HCT116 (cell line): ENCODE measurements around the gene DDX56. TPM values are rescaled to one million over a fixed set of nuclear protein-coding genes. Genes with fewer than 3 reads are reported as not detected.

Experiments
- CBX3 ChIP-seq: IDR thresholded peaks from 2 replicates; pipeline ENCODE4 v1.6.1; 2012; ENCODE audit warnings: low read depth
- ELF1 ChIP-seq: IDR thresholded peaks from 2 replicates; pipeline ENCODE4 v1.6.1; 2012; ENCODE audit warnings: low read depth, borderline replicate concordance
- EZH2phosphoT487 ChIP-seq: fragments of 200-600 bp; IDR thresholded peaks from 2 replicates; pipeline ENCODE4 v1.6.1; 2018; ENCODE audit warnings: antibody characterized with exemption, borderline replicate concordance
- FOSL1 ChIP-seq: IDR thresholded peaks from 2 replicates; pipeline ENCODE4 v1.6.1; 2012; ENCODE audit warnings: low read depth
- JUND ChIP-seq: IDR thresholded peaks from 2 replicates; pipeline ENCODE4 v1.6.1; 2012
- POLR2AphosphoS5 ChIP-seq: IDR thresholded peaks from 2 replicates; pipeline ENCODE4 v1.6.1; 2011; ENCODE audit warnings: mild to moderate bottlenecking, low read depth, low read length, moderate library complexity
- RAD21 ChIP-seq: IDR thresholded peaks from 2 replicates; pipeline ENCODE4 v1.6.1; 2012; ENCODE audit warnings: low read depth, mild to moderate bottlenecking
- SRF ChIP-seq: IDR thresholded peaks from 2 replicates; pipeline ENCODE4 v1.6.1; 2012; ENCODE audit warnings: low read depth
- YY1 ChIP-seq: IDR thresholded peaks from 2 replicates; pipeline ENCODE4 v1.6.1; 2011; ENCODE audit warnings: low read length, low read depth, moderate library complexity, mild to moderate bottlenecking; ENCODE audit not compliant: insufficient replicate concordance; ENCODE audit errors: extremely low read depth
- ZNF274 ChIP-seq: fragments of 200-500 bp; sonication (Bioruptor generic); IDR thresholded peaks from 2 replicates; pipeline ENCODE4 v1.6.1; 2014; ENCODE audit warnings: mild to moderate bottlenecking, low read depth, low read length, inconsistent platforms
- total RNA-seq: library from RNA; stranded (reverse); gene quantifications from one replicate; pipeline ENCODE4 v1.2.1, GENCODE V29; 2021; ENCODE audit not compliant: unreplicated experiment
- TF ChIP-seq, protein P1 (sequence below): IDR thresholded peaks from 2 replicates; pipeline ENCODE4 v1.6.1; 2012; ENCODE audit warnings: low read depth
- TF ChIP-seq, protein P2 (sequence below): IDR thresholded peaks from 2 replicates; pipeline ENCODE4 v1.6.1; 2011; ENCODE audit warnings: mild to moderate bottlenecking, low read length, moderate library complexity; ENCODE audit not compliant: insufficient replicate concordance; ENCODE audit errors: extremely low read depth

DDX56 gene
- total RNA-seq, 1 experiment from 2014 or later: 119 TPM

- TF ChIP-seq, protein P1, sequence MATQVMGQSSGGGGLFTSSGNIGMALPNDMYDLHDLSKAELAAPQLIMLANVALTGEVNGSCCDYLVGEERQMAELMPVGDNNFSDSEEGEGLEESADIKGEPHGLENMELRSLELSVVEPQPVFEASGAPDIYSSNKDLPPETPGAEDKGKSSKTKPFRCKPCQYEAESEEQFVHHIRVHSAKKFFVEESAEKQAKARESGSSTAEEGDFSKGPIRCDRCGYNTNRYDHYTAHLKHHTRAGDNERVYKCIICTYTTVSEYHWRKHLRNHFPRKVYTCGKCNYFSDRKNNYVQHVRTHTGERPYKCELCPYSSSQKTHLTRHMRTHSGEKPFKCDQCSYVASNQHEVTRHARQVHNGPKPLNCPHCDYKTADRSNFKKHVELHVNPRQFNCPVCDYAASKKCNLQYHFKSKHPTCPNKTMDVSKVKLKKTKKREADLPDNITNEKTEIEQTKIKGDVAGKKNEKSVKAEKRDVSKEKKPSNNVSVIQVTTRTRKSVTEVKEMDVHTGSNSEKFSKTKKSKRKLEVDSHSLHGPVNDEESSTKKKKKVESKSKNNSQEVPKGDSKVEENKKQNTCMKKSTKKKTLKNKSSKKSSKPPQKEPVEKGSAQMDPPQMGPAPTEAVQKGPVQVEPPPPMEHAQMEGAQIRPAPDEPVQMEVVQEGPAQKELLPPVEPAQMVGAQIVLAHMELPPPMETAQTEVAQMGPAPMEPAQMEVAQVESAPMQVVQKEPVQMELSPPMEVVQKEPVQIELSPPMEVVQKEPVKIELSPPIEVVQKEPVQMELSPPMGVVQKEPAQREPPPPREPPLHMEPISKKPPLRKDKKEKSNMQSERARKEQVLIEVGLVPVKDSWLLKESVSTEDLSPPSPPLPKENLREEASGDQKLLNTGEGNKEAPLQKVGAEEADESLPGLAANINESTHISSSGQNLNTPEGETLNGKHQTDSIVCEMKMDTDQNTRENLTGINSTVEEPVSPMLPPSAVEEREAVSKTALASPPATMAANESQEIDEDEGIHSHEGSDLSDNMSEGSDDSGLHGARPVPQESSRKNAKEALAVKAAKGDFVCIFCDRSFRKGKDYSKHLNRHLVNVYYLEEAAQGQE: no peak
- TF ChIP-seq EZH2phosphoT487 (no peak), ZNF274 (no peak), JUND (no peak), RAD21 (no peak; the same call in 1 of the 2 replicates), YY1 (peak; percentile 52), ELF1 (no peak), FOSL1 (no peak), CBX3 (no peak), SRF (peak; percentile 87), POLR2AphosphoS5 (peak; percentile 97)
- TF ChIP-seq, protein P2, sequence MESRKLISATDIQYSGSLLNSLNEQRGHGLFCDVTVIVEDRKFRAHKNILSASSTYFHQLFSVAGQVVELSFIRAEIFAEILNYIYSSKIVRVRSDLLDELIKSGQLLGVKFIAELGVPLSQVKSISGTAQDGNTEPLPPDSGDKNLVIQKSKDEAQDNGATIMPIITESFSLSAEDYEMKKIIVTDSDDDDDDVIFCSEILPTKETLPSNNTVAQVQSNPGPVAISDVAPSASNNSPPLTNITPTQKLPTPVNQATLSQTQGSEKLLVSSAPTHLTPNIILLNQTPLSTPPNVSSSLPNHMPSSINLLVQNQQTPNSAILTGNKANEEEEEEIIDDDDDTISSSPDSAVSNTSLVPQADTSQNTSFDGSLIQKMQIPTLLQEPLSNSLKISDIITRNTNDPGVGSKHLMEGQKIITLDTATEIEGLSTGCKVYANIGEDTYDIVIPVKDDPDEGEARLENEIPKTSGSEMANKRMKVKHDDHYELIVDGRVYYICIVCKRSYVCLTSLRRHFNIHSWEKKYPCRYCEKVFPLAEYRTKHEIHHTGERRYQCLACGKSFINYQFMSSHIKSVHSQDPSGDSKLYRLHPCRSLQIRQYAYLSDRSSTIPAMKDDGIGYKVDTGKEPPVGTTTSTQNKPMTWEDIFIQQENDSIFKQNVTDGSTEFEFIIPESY: no peak
Observed at GRCh38 chr7:44606341-44607140, 32.8 kb upstream of the DDX56 start, which contains the start of gene OGDH (continued).
